HG02623 (cell line): Measurements from ENCODE around the gene ALKBH5.
A peak's percentile ranks its signal among the peaks of the same experiment; 100 is the strongest.

Experiments used
- ATAC-seq: cut with Tn5 transposase; IDR thresholded peaks from one replicate; pipeline ENCODE4 v1.9.1; 2021; ENCODE audit warnings: moderate library complexity; ENCODE audit not compliant: unreplicated experiment

The ALKBH5 gene

DNA sequence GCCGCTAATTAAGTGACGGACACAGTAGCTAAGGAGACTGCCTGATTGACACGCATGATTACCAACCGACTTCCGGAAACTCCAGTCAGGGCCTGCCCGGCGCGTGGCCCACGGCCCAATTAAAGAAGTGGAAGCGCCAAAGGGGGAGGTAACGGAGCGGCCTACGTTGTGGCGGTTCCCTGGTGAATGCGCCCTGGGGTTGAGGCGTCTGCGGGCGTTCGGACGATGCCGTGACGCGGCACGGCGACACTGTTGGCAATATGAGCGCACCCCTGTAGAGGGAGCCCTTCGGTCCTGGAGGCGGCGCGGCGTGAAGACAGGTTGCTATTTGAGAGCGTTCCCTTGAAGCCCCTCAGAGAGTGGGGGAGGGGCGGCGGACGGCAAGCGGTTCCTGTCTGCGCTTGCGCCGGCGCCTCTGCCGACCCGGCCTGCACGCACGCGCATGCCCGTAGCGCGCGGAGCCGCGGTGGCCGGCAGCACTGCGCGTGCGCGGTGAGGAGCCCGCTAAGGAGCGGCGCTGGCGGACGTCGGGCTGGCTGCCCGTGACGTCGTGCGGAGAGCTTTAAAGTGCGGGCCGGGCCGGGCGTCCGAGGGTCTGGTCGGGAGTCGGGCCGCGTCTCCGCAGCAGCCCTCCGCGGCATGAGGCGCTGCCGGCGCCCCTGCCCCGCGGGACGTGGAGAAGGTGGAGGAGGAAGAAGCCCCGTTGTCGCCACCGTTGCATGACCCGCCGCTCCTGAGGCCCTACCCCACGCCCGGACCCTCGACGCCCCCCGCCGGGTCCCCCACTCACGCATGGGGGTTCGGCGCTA, at the start of gene ALKBH5:
Gene ALKBH5 (plus strand): TSS at position 495 of the 809 bp plus-strand sequence. CDS start 416 bp downstream, outside the sequence.
- ATAC-seq = peak; percentile 72

DNA sequence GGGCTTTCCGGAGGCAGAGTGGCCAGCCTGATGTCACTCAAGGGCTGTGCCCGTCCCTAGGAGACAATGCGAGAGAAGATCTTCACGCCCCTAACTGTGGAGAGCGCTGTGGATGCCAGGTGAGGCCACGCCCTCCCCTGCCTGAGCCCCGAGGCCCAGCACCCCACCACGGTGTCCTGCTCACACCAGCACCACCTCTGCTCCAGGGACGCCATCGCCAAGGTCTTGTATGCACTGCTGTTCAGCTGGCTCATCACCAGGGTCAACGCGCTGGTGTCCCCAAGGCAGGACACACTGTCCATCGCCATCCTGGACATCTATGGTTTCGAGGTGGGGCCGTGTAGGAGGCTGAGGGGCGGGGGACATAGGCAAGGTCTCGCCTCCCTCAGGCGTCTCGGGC, 47.3 kb upstream of the ALKBH5 start:
- no peak for ATAC-seq

DNA sequence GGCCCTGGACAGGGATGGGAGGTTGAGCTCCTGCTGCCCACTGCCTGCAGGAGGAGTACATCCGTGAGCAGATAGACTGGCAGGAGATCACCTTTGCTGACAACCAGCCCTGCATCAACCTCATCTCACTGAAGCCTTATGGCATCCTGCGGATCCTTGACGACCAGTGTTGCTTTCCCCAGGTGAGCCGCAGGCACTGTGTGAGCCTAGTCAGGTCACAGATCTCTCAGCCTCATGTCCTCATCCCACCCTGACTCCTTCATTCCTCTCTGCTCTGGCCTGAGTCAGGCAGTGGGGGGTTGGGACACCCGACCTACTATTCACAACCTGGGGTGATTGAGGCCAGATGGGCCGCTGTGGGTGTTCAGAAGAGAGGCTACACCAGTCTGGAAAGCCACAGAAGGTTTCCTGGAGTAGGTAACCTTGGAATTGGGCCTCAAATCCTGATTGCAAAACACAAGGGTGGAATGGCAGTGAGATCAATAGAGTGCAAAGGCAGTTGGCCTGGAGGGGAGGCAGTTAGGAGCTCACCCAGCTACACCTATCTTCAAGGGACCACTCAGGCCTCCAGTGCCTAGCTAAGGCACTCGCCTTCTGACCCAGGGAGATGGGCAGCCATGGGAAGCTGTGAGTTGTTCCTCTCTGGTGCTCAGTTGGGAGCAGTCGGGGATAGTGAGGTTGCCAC, 45.4 kb upstream of the ALKBH5 start:
- ATAC-seq = no peak

DNA sequence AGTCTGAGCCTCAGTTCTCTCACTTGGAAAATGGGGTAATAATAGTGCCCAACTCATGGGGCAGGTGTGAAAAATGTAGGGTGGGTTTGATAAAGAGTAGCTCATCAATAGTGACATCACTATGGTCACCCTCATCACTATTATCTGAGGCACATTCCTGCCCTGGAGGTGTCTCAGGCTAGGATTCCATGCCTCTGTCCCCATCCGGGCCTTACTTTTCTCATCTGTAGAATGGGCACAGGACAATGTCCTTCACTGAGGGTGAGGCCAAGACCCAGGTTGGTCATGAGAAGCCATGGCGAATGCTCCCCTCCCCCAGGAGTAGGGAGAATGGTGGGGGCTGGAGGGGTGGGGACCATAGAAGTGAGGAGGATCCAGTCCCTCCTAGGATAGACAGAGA, 44.5 kb upstream of the ALKBH5 start:
- ATAC-seq = no peak

DNA sequence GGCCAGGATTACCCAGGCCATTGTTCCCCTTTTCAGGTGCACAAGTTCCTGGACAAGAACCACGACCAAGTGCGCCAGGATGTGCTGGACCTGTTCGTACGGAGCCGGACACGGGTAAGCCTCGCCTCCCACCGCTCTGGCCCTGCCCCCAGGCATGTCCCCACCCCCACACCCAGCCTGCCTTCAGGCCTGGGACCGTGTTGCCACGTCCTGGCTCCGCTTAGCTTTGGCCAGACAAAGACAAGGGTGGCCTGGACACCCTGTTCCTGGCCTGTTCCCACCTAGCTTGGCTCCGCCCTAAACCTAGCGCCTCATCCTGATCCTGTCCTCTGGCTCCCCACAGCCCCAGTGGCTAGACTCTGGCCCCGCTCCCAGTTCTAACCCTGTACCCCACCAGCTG, 44.1 kb upstream of the ALKBH5 start:
- no peak for ATAC-seq

DNA sequence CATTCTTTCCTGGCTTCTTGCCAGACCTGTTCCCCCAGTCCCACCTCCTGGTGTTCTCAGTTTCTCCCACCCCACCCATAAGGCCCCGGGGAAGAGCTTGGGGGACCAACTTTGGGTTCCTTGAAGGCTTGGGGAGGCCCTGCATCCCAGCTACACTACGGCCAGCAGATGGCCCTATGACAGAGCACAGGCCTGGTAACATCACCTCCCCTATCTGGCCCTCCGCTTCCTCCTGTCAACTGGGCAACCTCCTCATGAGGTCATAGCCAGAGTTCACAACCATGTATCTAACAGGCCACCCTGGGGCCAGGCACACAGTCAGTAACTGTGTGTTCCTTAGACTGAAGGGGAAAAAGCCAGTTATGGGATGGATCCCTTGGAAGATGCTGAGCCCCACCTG, 43.7 kb upstream of the ALKBH5 start:
- ATAC-seq = no peak

DNA sequence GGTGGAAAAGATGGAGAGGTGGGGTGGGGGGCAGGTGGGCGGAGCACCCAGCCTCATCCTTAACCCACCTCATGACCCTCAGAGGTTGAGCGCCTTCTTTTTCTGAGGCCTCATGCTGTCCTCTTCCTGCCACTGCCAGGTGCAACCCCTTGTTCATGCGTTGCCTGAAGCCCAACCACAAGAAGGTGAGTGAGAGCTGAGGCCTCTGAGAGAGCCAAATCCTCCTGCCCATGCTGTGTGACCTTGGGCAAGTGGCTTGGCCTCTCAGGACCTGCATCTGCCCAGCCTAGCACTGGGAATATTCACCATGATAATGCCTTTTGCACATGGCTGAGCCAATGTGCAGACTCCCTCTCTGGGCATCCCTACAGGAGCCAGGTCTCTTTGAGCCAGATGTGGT, 43.0 kb upstream of the ALKBH5 start:
- ATAC-seq = no peak

DNA sequence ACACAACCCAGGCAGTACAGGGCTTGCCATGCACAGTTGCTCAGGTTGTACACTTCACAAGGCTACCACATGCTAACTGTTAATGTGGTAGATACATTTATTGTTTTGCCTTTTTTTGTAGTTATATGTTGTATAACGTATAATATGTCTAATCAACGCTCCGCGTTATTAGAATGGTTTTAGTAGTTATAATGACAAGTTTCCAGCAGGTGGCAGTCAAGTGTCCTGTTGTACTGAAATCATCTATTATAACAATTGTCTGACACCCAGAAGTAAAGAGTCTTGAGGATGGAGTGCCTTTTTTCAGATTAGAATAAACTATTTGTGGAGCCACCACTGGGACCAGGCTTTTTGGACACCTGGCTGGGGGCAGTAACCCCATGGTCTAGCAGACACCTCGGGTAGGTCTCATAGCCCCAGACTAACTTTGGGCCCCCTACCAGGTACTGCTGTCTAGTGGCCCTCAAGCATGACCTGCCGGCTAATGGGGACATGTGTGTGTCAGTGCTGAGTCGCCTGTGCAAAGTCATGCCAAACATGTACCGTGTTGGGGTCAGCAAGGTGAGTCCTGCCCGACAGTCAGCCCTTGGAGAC, 42.3 kb upstream of the ALKBH5 start:
- no peak for ATAC-seq

DNA sequence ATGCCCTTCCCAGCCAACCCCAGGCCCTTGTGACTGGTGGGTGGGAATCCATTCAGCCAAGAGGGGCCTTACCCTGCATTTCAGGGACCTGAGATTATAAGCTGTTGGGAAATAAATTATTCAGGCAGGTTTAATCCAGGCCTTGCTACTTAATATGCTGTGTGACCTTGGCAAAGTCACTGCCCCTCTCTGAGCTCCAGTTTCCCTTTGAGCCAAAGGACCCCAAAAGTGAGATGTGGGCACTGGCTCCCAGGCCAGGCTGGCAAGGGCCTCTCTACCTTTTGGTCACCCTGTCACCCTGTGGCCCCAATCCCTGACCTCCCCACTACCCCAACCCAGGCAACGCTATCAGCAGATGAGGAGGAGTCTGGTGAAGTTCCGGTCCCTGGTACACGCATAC, 41.2 kb upstream of the ALKBH5 start:
- ATAC-seq = no peak

DNA sequence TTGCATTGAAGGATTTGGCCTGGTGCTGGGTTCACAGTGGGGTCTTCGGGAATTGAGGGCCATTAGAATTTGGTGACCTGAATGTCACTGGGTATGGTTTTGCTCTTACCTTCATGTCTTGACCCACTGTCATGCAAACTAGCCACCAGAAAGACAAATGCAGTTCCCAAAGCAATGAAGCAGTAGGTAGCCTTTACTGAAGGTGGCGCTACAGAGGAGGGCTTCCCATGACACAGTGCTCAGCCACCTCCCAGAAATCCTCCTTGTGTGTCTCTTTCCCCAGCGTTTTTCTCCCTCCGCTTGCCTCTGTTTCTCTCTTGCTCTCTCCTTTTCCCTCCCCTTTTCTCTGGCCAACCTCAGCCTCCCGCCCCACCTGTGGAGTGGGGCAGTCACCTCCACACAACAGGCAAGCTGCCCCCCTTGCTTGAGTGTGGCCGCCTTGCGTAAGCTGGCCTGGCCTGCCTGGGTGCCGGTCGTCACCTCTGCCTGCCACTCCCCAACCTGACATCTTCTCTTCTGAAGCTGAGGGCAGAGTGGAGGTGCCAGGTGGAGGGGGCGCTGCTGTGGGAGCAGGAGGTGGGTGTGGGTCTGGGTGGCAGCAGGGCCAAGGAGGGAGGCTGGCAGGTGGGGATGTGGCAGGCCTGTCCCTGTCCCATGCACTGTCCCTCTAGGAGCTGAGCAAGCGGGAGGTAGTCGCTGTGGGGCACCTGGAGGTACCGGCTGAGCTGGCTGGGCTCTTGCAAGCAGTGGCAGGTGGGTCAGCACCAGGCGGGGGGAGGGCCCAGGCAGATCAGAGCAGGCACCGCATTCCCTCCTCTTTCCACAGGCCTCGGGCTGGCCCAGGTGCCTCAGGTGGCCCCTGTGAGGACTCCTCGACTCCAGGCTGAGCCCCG, 40.3 kb upstream of the ALKBH5 start:
- ATAC-seq = no peak

DNA sequence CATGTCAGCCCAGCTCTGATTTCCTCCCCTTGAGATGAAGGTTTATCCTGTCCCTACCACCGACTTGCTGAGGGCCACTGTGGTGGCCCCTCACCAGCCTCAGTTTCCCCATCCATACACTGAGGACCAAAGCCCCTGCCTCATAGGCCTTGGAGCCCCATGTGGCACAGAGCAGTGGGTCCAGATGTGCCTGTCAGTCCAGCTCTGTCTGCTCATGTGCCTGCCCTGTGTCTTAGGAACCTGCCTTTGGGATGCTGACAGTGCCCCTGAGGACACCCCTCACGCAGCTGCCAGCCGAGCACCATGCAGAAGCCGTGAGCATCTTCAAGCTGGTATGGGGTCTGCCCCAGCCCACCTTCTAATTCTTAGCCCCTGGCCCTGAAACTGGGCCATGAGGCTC, 39.4 kb upstream of the ALKBH5 start:
- ATAC-seq = no peak

DNA sequence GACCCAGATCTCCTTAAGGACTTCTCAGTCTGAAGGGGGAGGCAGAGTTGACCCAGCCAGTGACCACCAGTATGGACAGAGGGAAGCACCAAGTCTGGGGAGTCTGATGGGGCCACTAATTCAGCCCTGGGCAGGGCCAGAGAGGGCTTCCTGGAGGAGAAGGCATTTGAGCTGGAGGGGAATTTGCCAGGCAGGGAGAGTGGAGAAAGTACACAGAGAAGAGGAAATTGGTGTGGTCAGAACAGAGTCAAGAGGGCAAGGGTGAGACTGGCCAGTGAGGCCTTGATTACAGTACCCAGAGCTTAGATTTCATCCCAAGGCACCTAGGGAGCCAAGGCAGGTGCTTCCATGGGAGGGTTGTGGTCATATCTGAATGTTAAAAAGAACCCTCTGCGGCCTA, 38.8 kb upstream of the ALKBH5 start:
- ATAC-seq = no peak

DNA sequence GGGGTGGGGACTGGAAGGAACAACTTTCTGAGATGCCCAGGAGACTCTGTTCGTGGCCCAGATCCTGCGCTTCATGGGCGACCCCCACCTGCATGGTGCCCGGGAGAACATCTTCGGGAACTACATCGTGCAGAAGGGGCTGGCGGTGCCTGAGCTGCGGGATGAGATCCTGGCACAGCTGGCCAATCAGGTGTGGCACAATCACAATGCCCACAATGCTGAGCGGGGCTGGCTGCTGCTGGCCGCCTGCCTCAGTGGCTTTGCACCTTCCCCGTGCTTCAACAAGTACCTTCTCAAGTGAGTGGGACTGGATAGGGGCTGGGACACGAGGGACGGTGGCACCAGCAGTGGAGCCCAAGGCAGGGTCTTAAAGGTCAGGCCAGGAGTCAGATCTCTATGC, 37.8 kb upstream of the ALKBH5 start:
- no peak for ATAC-seq

DNA sequence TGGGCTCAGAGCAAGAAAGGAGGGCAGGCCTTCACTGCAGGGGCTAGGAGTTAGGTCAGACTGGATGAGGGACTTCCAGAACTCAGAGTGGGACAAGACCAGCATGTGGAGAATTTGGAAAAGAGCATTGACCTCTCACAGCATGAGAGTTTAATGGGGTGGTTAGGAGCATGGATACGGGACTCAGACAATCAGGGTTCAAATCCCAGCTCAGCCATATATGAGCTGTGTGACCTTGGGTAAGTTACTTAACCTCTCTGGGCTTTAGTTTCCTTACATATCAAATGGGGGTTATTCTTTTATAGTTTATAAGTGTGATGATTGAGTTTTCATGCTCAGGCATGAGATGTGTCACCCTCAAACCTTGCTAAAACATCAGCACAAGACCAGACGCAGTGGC, 37.4 kb upstream of the ALKBH5 start:
- no peak for ATAC-seq

DNA sequence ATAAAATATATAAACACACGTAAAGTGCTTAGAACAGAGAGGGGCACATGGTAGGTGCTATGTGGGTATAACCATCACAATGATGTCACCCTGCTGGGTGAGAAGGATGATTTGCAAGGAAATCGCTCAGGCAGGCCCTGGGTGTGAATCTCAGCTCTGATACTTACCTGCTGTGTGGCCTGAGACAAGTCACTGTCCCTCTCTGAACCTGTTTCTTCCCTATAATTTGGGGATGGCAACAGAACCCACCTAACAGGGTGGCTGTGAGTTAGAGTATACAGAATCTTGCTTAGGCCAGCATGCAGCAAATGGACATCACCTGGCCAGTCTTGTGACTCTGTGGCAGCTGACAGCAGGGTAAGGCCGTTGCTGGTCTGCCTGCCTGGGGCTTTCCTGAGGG, 36.6 kb upstream of the ALKBH5 start:
- no peak for ATAC-seq

DNA sequence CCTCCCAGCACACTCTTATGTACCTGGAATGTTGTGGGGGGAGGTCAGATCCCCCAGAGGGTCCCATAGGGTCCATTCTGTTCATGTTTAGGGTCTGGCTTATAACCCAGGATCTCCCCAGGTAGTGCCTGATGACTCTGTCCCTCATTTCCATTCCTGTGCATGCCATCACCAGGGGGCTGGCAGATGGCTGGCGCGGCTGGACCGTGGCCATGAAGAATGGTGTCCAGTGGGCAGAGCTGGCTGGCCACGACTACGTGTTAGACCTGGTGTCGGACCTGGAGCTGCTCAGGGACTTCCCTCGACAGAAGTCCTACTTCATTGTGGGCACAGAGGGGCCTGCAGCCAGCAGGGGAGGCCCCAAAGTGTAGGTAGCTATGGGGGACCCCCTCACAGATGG, 35.0 kb upstream of the ALKBH5 start:
- no peak for ATAC-seq

DNA sequence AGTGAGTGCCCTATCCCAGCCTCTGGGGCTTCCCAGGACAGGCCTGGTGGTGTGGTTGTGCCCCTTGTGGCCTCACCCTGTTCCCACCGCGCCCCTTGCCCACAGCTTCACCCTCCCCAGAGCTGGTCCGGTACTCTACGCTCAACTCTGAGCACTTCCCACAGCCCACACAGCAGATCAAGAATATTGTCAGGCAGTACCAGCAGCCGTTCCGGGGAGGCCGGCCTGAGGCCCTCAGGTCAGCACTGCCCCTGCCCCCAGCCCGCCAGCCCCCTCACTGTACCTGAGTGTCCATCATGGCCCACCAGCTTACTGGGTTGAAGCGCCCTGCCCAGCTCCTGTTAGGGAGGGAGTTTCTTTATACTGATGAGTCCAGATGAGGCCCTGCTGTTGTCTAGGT, 32.3 kb upstream of the ALKBH5 start:
- no peak for ATAC-seq

DNA sequence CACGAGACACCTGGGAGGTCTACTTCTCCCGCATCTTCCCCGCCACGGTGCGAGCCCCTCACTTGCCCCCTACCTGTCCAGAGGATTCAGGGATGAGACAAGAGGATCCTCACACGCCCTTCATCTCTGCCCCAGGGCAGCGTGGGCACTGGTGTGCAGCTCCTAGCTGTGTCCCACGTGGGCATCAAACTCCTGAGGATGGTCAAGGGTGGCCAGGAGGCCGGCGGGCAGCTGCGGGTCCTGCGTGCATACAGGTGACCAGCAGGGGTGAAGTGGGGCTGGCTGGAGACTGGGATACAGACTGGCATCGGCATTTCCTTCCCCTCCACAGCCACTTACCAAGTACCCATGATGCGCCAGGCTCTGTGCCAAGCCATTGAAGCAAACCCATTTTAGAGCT, 28.4 kb upstream of the ALKBH5 start:
- ATAC-seq = no peak

DNA sequence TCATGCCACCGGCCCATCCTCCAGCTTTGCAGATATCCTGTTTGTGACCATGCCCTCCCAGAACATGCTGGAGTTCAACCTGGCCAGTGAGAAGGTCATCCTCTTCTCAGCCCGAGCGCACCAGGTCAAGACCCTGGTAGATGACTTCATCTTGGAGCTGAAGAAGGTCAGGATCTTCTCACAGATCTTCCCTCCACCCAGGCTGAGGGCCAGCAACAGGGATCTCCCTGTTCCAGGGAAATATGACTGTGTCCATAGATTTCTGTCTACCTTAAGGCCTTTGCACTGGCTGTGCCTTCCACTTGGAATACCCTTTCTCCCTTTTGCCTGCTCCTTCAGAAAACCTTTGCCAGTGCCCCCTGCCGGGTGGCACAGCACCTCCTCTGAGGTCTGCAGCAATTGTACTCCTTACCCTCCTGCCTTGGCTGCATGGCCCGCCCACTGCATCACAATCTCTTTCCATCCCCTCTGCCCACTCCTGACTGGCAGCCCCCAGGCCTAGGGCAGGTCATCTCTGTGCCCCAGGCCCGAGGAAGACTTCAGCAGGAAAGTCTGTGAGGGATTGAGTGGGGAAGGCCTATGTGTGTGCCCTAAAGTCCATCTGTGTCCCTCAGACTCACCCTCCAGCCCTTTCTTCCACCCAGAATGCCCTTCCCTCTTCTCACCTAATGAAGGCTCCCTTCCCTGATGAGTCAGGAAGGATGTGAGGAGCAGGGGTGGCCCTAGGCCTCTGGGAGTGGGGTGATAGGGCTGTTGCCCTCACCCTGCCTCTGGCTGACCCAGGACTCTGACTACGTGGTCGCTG, 27.3 kb upstream of the ALKBH5 start:
- no peak for ATAC-seq

DNA sequence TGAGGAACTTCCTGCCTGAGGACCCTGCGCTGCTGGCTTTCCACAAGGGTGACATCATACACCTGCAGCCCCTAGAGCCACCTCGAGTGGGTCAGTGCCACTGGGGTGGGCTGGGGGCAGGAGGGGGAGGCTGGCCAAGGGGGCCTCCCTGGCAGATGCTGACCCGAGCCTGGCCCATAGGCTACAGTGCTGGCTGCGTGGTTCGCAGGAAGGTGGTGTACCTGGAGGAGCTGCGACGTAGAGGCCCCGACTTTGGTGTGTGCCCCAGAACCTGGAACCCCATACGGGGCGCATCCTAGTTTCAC, 26.7 kb upstream of the ALKBH5 start:
- no peak for ATAC-seq
